H9 (cell line): ENCODE measurements around the gene PARP16. TPM values are rescaled to one million over a fixed set of nuclear protein-coding genes. Genes with fewer than 3 reads are reported as not detected.
A peak's percentile ranks its signal among the peaks of the same experiment; 100 is the strongest.

ENCODE experiments used
- DNase-seq: peaks from one replicate; pipeline ENCODE4 v3.0.0-alpha.2; 2017
- H2AFZ ChIP-seq: one replicate; pipeline ENCODE4 v1.6.1; 2013; ENCODE audit warnings: mild to moderate bottlenecking, low read length, control low read depth, moderate library complexity
- H2AK5ac ChIP-seq: 2 replicates; pipeline ENCODE4 v1.6.1; 2013; ENCODE audit warnings: low read length, control low read depth, mixed read lengths; ENCODE audit not compliant: insufficient read length
- H2BK120ac ChIP-seq: one replicate; pipeline ENCODE4 v1.6.1; 2013; ENCODE audit warnings: low read depth, mild to moderate bottlenecking, low read length, control low read depth, inconsistent platforms; ENCODE audit not compliant: poor library complexity, severe bottlenecking
- H2BK12ac ChIP-seq: 2 replicates; pipeline ENCODE4 v1.6.1; 2013; ENCODE audit warnings: low read length, control low read depth, mixed read lengths, low read depth; ENCODE audit not compliant: insufficient read length
- H2BK15ac ChIP-seq: 2 replicates; pipeline ENCODE4 v1.6.1; 2013; ENCODE audit warnings: low read depth, low read length, control low read depth
- H2BK20ac ChIP-seq: one replicate; pipeline ENCODE4 v1.6.1; 2013; ENCODE audit warnings: low read depth, mild to moderate bottlenecking, low read length, control low read depth, inconsistent platforms; ENCODE audit not compliant: poor library complexity, severe bottlenecking
- H2BK5ac ChIP-seq: 2 replicates; pipeline ENCODE4 v1.6.1; 2013; ENCODE audit warnings: low read length, control low read depth, mixed read lengths; ENCODE audit not compliant: insufficient read length
- H3K14ac ChIP-seq: 2 replicates; pipeline ENCODE4 v1.6.1; 2013; ENCODE audit warnings: low read length, control low read depth; ENCODE audit not compliant: insufficient read depth
- H3K18ac ChIP-seq: 2 replicates; pipeline ENCODE4 v1.6.1; 2013; ENCODE audit warnings: low read depth, mild to moderate bottlenecking, mixed read lengths, low read length, control low read depth; ENCODE audit not compliant: insufficient read length
- H3K23ac ChIP-seq: 2 replicates; pipeline ENCODE4 v1.6.1; 2013; ENCODE audit warnings: low read length, control low read depth, mixed read lengths, low read depth; ENCODE audit not compliant: insufficient read length
- H3K23me2 ChIP-seq: 2 replicates; pipeline ENCODE4 v1.6.1; 2013; ENCODE audit warnings: low read depth, mild to moderate bottlenecking, mixed read lengths, low read length, control low read depth; ENCODE audit not compliant: insufficient read length, poor library complexity, severe bottlenecking
- H3K27ac ChIP-seq: 2 replicates; pipeline ENCODE4 v1.5.1; 2013; ENCODE audit warnings: low read length, control low read depth, mixed read lengths, low read depth; ENCODE audit not compliant: insufficient read length
- H3K27me3 ChIP-seq: 2 replicates; pipeline ENCODE4 v1.6.1; 2013; ENCODE audit warnings: low read length, control low read depth, inconsistent platforms; ENCODE audit not compliant: insufficient read depth
- H3K4ac ChIP-seq: 2 replicates; pipeline ENCODE4 v1.6.1; 2013; ENCODE audit warnings: low read depth, mild to moderate bottlenecking, control low read depth, inconsistent platforms, low read length, moderate library complexity
- H3K4me1 ChIP-seq: 2 replicates; pipeline ENCODE4 v1.6.1; 2013; ENCODE audit warnings: low read length, control low read depth, inconsistent platforms; ENCODE audit not compliant: insufficient read depth
- H3K4me2 ChIP-seq: 2 replicates; pipeline ENCODE4 v1.6.1; 2013; ENCODE audit warnings: low read length, control low read depth, mixed read lengths; ENCODE audit not compliant: insufficient read length, insufficient read depth
- H3K56ac ChIP-seq: 2 replicates; pipeline ENCODE4 v1.6.1; 2013; ENCODE audit warnings: low read depth, mild to moderate bottlenecking, mixed read lengths, low read length, control low read depth; ENCODE audit not compliant: insufficient read length
- H3K79me1 ChIP-seq: 2 replicates; pipeline ENCODE4 v1.6.1; 2013; ENCODE audit warnings: low read depth, mild to moderate bottlenecking, moderate library complexity, low read length, control low read depth, inconsistent platforms; ENCODE audit not compliant: insufficient read depth, poor library complexity, severe bottlenecking
- H3K79me2 ChIP-seq: 2 replicates; pipeline ENCODE4 v1.6.1; 2013; ENCODE audit warnings: low read length, control low read depth, inconsistent platforms; ENCODE audit not compliant: insufficient read depth
- H3K9ac ChIP-seq: 2 replicates; pipeline ENCODE4 v1.6.1; 2013; ENCODE audit warnings: low read length, control low read depth, mixed read lengths; ENCODE audit not compliant: insufficient read length; ENCODE audit errors: extremely low read depth
- H3K9me3 ChIP-seq: one replicate; pipeline ENCODE4 v1.6.1; 2013; ENCODE audit warnings: low read depth, low read length, inconsistent platforms; ENCODE audit not compliant: control insufficient read depth
- H3T11ph ChIP-seq: one replicate; pipeline ENCODE4 v1.6.1; 2013; ENCODE audit warnings: mild to moderate bottlenecking, low read length, control low read depth, inconsistent platforms
- H4K20me1 ChIP-seq: one replicate; pipeline ENCODE4 v1.6.1; 2013; ENCODE audit not compliant: control insufficient read depth, insufficient read length, insufficient read depth
- H4K5ac ChIP-seq: 2 replicates; pipeline ENCODE4 v1.6.1; 2013; ENCODE audit warnings: low read depth, mild to moderate bottlenecking, mixed read lengths, low read length, control low read depth; ENCODE audit not compliant: insufficient read length
- H4K8ac ChIP-seq: replicated peaks from 2 replicates; pipeline ENCODE4 v1.6.1; 2013; ENCODE audit warnings: low read length, control low read depth, mixed read lengths, low read depth; ENCODE audit not compliant: insufficient read length
- H4K91ac ChIP-seq: 2 replicates; pipeline ENCODE4 v1.6.1; 2013; ENCODE audit warnings: low read depth, mild to moderate bottlenecking, moderate library complexity, mixed read lengths, low read length, control low read depth; ENCODE audit not compliant: insufficient read length
- H3K27ac Mint-ChIP-seq, 3 experiments: 2 replicates in 2 of 3; 3 replicates in 1 of 3; pipeline ENCODE4 v1.8.0; 2020 to 2021; ENCODE audit warnings: mixed read lengths in 3 of 3, mild to moderate bottlenecking in 1 of 3, moderate library complexity in 1 of 3
- H3K27me3 Mint-ChIP-seq: 2 replicates; pipeline ENCODE4 v1.8.0; 2021; ENCODE audit warnings: low read depth, mild to moderate bottlenecking, moderate library complexity, mixed read lengths
- H3K36me3 Mint-ChIP-seq, 3 experiments: 2 replicates in 2 of 3; 3 replicates in 1 of 3; pipeline ENCODE4 v1.8.0; 2020 to 2021; ENCODE audit warnings: low read depth in 3 of 3, mixed read lengths in 3 of 3; ENCODE audit not compliant: insufficient read depth in 1 of 3
- H3K4me1 Mint-ChIP-seq, 2 experiments: 2 replicates each; pipeline ENCODE4 v1.8.0; 2020; ENCODE audit warnings: mixed read lengths in 2 of 2
- H3K4me3 Mint-ChIP-seq, 2 experiments: 2 replicates in 1 of 2; 3 replicates in 1 of 2; pipeline ENCODE4 v1.8.0; 2020 to 2021; ENCODE audit warnings: mild to moderate bottlenecking in 2 of 2, mixed read lengths in 2 of 2, moderate library complexity in 1 of 2
- H3K9me3 Mint-ChIP-seq, 2 experiments: 2 replicates in 1 of 2; 3 replicates in 1 of 2; pipeline ENCODE4 v1.8.0; 2020; ENCODE audit warnings: mild to moderate bottlenecking in 2 of 2, mixed read lengths in 2 of 2, moderate library complexity in 1 of 2
- CTCF ChIP-seq: fragments of 200-600 bp; sonication (generic); conservative IDR thresholded peaks from 3 replicates; pipeline ENCODE4 v1.8.0; 2021; ENCODE audit warnings: antibody characterized with exemption, mild to moderate bottlenecking
- WGBS: extraction: QIAGEN DNeasy Blood & Tissue Kit; methylation state at CpG from one replicate; pipeline ENCODE4 v1.1.7; 2013; ENCODE audit warnings: missing lambda C conversion rate, low lambda C conversion rate, mixed read lengths; ENCODE audit not compliant: insufficient read length; ENCODE audit errors: extremely low coverage; 5-methylcytosine and 5-hydroxymethylcytosine counted together
- total RNA-seq: library from RNA; stranded (reverse); gene quantifications from 2 replicates; pipeline ENCODE4 v1.2.1, GENCODE V29; 2021

Gene PARP16
- total RNA-seq, 1 experiment from 2014 or later, result 3.9 TPM

GRCh38 chr15:65329984-65330735 is 43.5 kb upstream of the PARP16 start:
- Histone ChIP-seq H4K91ac (no peak overlapping the region), H4K8ac (no peak overlapping the region), H3K18ac (no peak overlapping the region), H2BK15ac (no peak overlapping the region), H3K56ac (no peak overlapping the region), H3K14ac (no peak overlapping the region), H2BK12ac (no peak overlapping the region), H3K27me3 (no peaks in the 10 kb centered on the region), H4K5ac (no peak overlapping the region), H2AFZ (no peak overlapping the region), H3K27ac (no peak overlapping the region), H3K79me2 (no peaks in the 10 kb centered on the region), H2BK120ac (no peak overlapping the region), H3K79me1 (no peaks in the 10 kb centered on the region), H3K4ac (no peak overlapping the region), H2AK5ac (no peak overlapping the region), H3K9me3 (no peaks in the 10 kb centered on the region), H2BK20ac (no peak overlapping the region), H3K23ac (no peak overlapping the region), H2BK5ac (no peak overlapping the region), H4K20me1 (no peaks in the 10 kb centered on the region), H3K23me2 (no peaks in the 10 kb centered on the region), H3K9ac (no peak overlapping the region), H3K4me1 (no peaks in the 10 kb centered on the region; the same call in 1 of the 2 replicates), H3K4me2 (no peak overlapping the region), H3T11ph (no peak overlapping the region)
- 0 out of 3 replicates have a peak, but pooled peaks have one; percentile 12 for TF ChIP-seq CTCF
- DNase-seq, result no peak
- no CpG with 5 or more reads among the region's 18 CpGs for WGBS
- Mint-ChIP-seq H3K4me3 (no peak overlapping the region), H3K9me3 (no peaks in the 10 kb centered on the region; a peak in 1 of 5 replicates), H3K36me3 (peaks cover 19 to 28% (median 25%) of the 10 kb centered on the region in 3 experiments; a peak in 6 of 7 replicates), H3K4me1 (peaks cover 27 to 33% of the 10 kb centered on the region in 2 experiments), H3K27me3 (no peaks in the 10 kb centered on the region; the same call in 1 of the 2 replicates), H3K27ac (no peak overlapping the region)
